ENCODE results near the gene WNT3A.

The WNT3A gene

DNA sequence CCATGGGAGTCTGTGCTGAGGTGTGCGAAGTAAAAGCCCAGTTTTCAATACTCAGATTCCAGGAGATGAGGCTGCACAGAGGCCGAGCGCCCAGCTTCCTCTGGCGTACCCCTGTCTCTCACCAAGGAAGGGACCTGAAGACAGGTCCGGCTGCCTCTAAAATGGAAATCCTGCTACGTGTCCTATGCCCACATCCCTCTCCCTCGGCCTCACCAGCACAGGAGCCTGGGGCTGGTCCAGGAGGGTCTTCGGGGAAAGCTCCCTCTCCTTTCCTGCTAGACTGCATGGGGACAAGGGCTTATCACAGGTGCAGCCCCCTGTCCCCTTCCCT, 101.9 kb downstream of the WNT3A start:
- H3K4me3 ChIP-seq (replicated peaks; ENCODE audit: low read depth, low read length) = peak overlapping the region; percentile 99
- TF ChIP-seq, protein P1, sequence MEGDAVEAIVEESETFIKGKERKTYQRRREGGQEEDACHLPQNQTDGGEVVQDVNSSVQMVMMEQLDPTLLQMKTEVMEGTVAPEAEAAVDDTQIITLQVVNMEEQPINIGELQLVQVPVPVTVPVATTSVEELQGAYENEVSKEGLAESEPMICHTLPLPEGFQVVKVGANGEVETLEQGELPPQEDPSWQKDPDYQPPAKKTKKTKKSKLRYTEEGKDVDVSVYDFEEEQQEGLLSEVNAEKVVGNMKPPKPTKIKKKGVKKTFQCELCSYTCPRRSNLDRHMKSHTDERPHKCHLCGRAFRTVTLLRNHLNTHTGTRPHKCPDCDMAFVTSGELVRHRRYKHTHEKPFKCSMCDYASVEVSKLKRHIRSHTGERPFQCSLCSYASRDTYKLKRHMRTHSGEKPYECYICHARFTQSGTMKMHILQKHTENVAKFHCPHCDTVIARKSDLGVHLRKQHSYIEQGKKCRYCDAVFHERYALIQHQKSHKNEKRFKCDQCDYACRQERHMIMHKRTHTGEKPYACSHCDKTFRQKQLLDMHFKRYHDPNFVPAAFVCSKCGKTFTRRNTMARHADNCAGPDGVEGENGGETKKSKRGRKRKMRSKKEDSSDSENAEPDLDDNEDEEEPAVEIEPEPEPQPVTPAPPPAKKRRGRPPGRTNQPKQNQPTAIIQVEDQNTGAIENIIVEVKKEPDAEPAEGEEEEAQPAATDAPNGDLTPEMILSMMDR (IDR thresholded peaks at IDR 0.05; ENCODE audit: low read depth, low read length, missing control alignments) = no peak
- DNase-seq (ENCODE audit: extremely low read depth, low read depth) = no peak

- DNase-seq (ENCODE audit: extremely low read depth, low read depth) = peak; percentile 71
- peak within 1 kb of the TSS; percentile 99 for H3K4me3 ChIP-seq (replicated peaks; ENCODE audit: low read depth, low read length)
- TF ChIP-seq, protein P1 (IDR thresholded peaks at IDR 0.05; ENCODE audit: low read depth, low read length, missing control alignments) = no peak
Observed at GRCh38 chr1:228109073-228109961, 102.5 kb downstream of the WNT3A start, which contains the start of gene MRPL55. TSS of gene MRPL55 (minus strand) at chr1:228109299. CDS start at chr1:228108260, 1,039 bp downstream.

- no peak for DNase-seq (ENCODE audit: extremely low read depth, low read depth)
- TF ChIP-seq, protein P1 (IDR thresholded peaks at IDR 0.05; ENCODE audit: low read depth, low read length, missing control alignments) = no peak
- H3K4me3 ChIP-seq (replicated peaks; ENCODE audit: low read depth, low read length) = peak overlapping the region; percentile 99
Observed at GRCh38 chr1:228109962-228110488, 103.2 kb downstream of the WNT3A start.

- TF ChIP-seq, protein P1 (IDR thresholded peaks at IDR 0.05; ENCODE audit: low read depth, low read length, missing control alignments) = no peak
- no peak overlapping the region for H3K4me3 ChIP-seq (replicated peaks; ENCODE audit: low read depth, low read length)
- DNase-seq (ENCODE audit: extremely low read depth, low read depth) = no peak
Observed at GRCh38 chr1:228110556-228110955, 103.8 kb downstream of the WNT3A start.

All from HFF-Myc (cell line).